HepG2 (cell line): Measurements from ENCODE around the gene DRD5.

Source experiments
- CBX5 ChIP-seq: sonication (generic); formaldehyde crosslinking; IDR thresholded peaks from 2 replicates; pipeline ENCODE4 v1.4.0; 2020; ENCODE audit warnings: missing genetic modification reagents, borderline replicate concordance
- CHD4 ChIP-seq: fragments of 200-600 bp; sonication (generic); IDR thresholded peaks from 2 replicates; pipeline ENCODE4 v1.7.0; 2017; ENCODE audit warnings: mild to moderate bottlenecking, low read length, borderline replicate concordance
- JUNB ChIP-seq: sonication (generic); formaldehyde crosslinking; IDR thresholded peaks from 2 replicates; pipeline ENCODE4 v1.8.0; 2022; ENCODE audit warnings: missing genetic modification reagents, mild to moderate bottlenecking, borderline replicate concordance
- SRSF1 ChIP-seq: fragments of 200-400 bp; formaldehyde crosslinking; optimal IDR thresholded peaks from 2 replicates; pipeline ENCODE3; 2017; ENCODE audit warnings: mild to moderate bottlenecking, low read depth, low read length, moderate library complexity
- TCF12 ChIP-seq, 2 experiments: fragments of 450-650 bp in 1 of 2; sonication (generic) in 1 of 2; formaldehyde crosslinking in 1 of 2; IDR thresholded peaks; 2 replicates each; pipeline versions ENCODE4 v1.6.1 to v1.8.0; 2017 to 2022; ENCODE audit warnings: antibody characterized with exemption in 1 of 2, mild to moderate bottlenecking in 1 of 2, missing genetic modification reagents in 1 of 2, moderate library complexity in 1 of 2
- TF ChIP-seq, protein P1 (sequence below): sonication (generic); formaldehyde crosslinking; IDR thresholded peaks from 2 replicates; pipeline ENCODE4 v1.5.0; 2020; ENCODE audit warnings: mild to moderate bottlenecking, missing genetic modification reagents, moderate library complexity
- TF ChIP-seq, protein P2 (sequence below): sonication (generic); formaldehyde crosslinking; IDR thresholded peaks from 2 replicates; pipeline ENCODE4 v1.4.0; 2020; ENCODE audit warnings: missing genetic modification reagents

DNA sequence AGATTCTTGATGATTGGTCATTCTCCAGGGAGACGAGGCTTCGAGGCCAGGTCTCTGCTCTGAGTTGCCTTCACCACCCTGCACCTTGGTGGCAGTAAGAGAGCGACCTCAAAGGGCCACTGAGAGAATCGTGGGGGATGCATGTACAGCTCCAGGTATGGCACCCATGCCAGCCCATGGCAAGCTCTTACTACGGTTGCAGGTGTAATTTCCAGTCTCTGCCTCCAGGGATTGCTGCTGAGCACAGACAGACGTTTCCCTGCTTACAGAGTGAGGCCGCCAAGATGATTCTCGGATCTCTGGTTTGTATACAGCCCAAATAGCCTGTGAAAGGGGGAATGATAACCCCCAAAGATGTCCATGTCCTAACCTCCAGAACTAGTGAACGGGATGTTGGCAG, 16.3 kb upstream of the DRD5 start:
- TF ChIP-seq JUNB (CRISPR knock-in tag) = no peak
- TF ChIP-seq CBX5 = no peak
- TF ChIP-seq, protein P1, sequence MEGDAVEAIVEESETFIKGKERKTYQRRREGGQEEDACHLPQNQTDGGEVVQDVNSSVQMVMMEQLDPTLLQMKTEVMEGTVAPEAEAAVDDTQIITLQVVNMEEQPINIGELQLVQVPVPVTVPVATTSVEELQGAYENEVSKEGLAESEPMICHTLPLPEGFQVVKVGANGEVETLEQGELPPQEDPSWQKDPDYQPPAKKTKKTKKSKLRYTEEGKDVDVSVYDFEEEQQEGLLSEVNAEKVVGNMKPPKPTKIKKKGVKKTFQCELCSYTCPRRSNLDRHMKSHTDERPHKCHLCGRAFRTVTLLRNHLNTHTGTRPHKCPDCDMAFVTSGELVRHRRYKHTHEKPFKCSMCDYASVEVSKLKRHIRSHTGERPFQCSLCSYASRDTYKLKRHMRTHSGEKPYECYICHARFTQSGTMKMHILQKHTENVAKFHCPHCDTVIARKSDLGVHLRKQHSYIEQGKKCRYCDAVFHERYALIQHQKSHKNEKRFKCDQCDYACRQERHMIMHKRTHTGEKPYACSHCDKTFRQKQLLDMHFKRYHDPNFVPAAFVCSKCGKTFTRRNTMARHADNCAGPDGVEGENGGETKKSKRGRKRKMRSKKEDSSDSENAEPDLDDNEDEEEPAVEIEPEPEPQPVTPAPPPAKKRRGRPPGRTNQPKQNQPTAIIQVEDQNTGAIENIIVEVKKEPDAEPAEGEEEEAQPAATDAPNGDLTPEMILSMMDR (CRISPR knock-in tag) = peak; percentile 59
- TF ChIP-seq, protein P2, sequence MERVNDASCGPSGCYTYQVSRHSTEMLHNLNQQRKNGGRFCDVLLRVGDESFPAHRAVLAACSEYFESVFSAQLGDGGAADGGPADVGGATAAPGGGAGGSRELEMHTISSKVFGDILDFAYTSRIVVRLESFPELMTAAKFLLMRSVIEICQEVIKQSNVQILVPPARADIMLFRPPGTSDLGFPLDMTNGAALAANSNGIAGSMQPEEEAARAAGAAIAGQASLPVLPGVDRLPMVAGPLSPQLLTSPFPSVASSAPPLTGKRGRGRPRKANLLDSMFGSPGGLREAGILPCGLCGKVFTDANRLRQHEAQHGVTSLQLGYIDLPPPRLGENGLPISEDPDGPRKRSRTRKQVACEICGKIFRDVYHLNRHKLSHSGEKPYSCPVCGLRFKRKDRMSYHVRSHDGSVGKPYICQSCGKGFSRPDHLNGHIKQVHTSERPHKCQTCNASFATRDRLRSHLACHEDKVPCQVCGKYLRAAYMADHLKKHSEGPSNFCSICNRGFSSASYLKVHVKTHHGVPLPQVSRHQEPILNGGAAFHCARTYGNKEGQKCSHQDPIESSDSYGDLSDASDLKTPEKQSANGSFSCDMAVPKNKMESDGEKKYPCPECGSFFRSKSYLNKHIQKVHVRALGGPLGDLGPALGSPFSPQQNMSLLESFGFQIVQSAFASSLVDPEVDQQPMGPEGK (CRISPR knock-in tag) = no peak
- TF ChIP-seq CHD4 = no peak
- TF ChIP-seq SRSF1 = no peak
- TF ChIP-seq TCF12 (IDR thresholded peaks at IDR 0.05) = no peak
- no peak for TF ChIP-seq TCF12 (CRISPR knock-in tag; IDR thresholded peaks at IDR 0.05)
